Psoas muscle (tissue), 8 donors: Measurements from ENCODE around the gene IZUMO4. TPM values are rescaled to one million over a fixed set of nuclear protein-coding genes. Genes with fewer than 3 reads are reported as not detected.

Source experiments
- ATAC-seq, 4 donors: fragments of 200-7000 bp; cut with Tn5 transposase; one replicate each; pipeline ENCODE4 v1.9.1; 2020; ENCODE audit warnings: moderate library complexity in 3 of 4, mild to moderate bottlenecking in 2 of 4
- DNase-seq, 2 donors: peaks; one replicate each; pipeline ENCODE4 v3.0.0-alpha.2; 2020
- H3K27ac ChIP-seq: fragments of 200-600 bp; one replicate; pipeline ENCODE4 v1.8.0; 2022
- H3K27me3 ChIP-seq, 3 donors: fragments of 200-600 bp in 1 of 3; one replicate each; pipeline versions ENCODE4 v1.6.1 to v1.8.0; 2013 to 2022; ENCODE audit warnings: low read length in 2 of 3, mild to moderate bottlenecking in 2 of 3, moderate library complexity in 1 of 3; ENCODE audit not compliant: insufficient read depth in 3 of 3
- H3K36me3 ChIP-seq, 2 donors: fragments of 200-600 bp in 1 of 2; one replicate each; pipeline versions ENCODE4 v1.6.1 to v1.8.0; 2013 to 2022; ENCODE audit warnings: low read depth in 1 of 2, mild to moderate bottlenecking in 1 of 2, moderate library complexity in 1 of 2; ENCODE audit not compliant: insufficient read depth in 1 of 2
- H3K4me1 ChIP-seq: fragments of 200-600 bp; one replicate; pipeline ENCODE4 v1.8.0; 2022
- H3K4me3 ChIP-seq: fragments of 200-600 bp; one replicate; pipeline ENCODE4 v1.8.0; 2022; ENCODE audit warnings: mild to moderate bottlenecking
- H3K9me3 ChIP-seq: fragments of 200-600 bp; one replicate; pipeline ENCODE4 v1.8.0; 2022
- WGBS, 3 donors: extraction: QIAGEN DNeasy Blood & Tissue Kit; methylation state at CpG; one replicate each; pipeline versions ENCODE4 v1.1.6 to v1.1.7; 2013; 5-methylcytosine and 5-hydroxymethylcytosine counted together
- intact Hi-C, 2 donors: fragments of 100-400 bp; cut with DNase I; formaldehyde crosslinking; loops; one replicate each; pipeline versions ENCODE4 v1.11.0 to v1.14.2; 2022
- polyA plus RNA-seq, 3 donors: library from polyadenylated mRNA; stranded (reverse); fragments of 200-250 nt; gene quantifications; one replicate each; pipeline ENCODE4 v1.2.3, GENCODE V29; 2013
- total RNA-seq, 4 donors: library from RNA; stranded (reverse); fragmentation: NEBNext Ultra II Directional in 2 of 4; extraction: Animal tissue kit (Norgen Biotek cat#: 25700) in 2 of 4; gene quantifications; one replicate each; pipeline versions ENCODE4 v1.2.1 to v1.2.4, GENCODE V29; 2021 to 2023
- TF ChIP-seq, protein P1 (sequence below): fragments of 200-600 bp; IDR thresholded peaks from one replicate; pipeline ENCODE4 v1.8.0; 2022; ENCODE audit warnings: antibody characterized with exemption
- donor health status: healthy with polysubstance abuse.
- donor health status: DM: no; HTN: no; CAD: no; lungs with moderate emphysema.
- donor health status: Bipolar disorder and iron deficiency.
- donor health status: healthy.
- donor health status: DM: yes; HTN: yes; CAD: no.
- donor health status: DM: no; HTN: no; CAD: no.
- donor health status: DM: no; HTN: no; CAD: no.
- donor health status: DM: yes; HTN: yes; CAD: no.

The IZUMO4 gene
- total and polyA plus RNA-seq, 7 donors, result 0.69 to 3.0 (median 1.6) TPM

DNA sequence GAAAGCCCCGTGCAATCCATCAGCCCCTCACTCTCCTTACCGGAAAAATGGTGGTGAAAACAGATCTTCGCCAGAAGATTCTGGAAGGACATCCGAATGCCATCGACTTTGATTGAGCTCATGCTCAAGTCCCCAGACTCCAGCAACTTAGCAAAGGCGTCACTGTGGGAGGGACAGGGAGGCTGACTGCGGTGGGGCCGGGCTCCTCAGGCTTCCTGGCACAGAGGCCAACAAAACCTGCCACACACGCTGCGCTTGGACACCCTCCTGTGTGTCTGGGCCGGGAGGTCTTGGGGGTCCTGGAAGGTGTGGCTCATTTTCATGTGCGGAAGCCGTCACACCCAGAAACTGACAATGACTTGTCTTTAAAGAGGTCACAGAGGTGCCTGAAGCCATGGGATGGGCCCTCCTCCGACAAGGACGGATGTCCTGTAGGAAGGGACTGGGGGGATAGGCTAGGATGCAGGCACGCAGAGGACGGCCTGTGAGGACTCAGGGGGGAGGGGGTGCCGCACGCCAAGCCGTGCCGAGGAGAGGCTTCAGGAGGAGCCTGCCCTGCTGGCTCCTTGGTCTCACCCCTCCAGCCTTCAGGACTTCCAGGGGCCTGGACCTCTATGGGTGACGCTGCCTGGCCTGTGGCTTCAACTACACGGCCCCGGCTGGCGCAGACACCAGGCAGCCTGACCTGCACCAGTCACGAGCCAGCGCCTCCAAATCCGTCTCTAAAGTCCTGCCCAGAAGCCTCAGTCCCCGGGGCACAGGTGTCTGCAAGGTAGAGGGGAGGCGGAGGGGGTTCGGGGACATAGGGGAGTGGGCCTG, 12.5 kb downstream of the IZUMO4 start:
- Histone ChIP-seq H3K27ac (no peak overlapping the region), H3K36me3 (peaks cover 3 to 95% of the 10 kb centered on the region in 2 donors), H3K4me3 (no peak overlapping the region), H3K4me1 (no peaks in the 10 kb centered on the region), H3K9me3 (no peaks in the 10 kb centered on the region), H3K27me3 (no peaks in the 10 kb centered on the region)
- TF ChIP-seq, protein P1, sequence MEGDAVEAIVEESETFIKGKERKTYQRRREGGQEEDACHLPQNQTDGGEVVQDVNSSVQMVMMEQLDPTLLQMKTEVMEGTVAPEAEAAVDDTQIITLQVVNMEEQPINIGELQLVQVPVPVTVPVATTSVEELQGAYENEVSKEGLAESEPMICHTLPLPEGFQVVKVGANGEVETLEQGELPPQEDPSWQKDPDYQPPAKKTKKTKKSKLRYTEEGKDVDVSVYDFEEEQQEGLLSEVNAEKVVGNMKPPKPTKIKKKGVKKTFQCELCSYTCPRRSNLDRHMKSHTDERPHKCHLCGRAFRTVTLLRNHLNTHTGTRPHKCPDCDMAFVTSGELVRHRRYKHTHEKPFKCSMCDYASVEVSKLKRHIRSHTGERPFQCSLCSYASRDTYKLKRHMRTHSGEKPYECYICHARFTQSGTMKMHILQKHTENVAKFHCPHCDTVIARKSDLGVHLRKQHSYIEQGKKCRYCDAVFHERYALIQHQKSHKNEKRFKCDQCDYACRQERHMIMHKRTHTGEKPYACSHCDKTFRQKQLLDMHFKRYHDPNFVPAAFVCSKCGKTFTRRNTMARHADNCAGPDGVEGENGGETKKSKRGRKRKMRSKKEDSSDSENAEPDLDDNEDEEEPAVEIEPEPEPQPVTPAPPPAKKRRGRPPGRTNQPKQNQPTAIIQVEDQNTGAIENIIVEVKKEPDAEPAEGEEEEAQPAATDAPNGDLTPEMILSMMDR, result no peak
- intact Hi-C loops, result no loop called here
- WGBS, 3 donors, result 73 to 83% (median 83%) methylated on average over 28 to 31 of the region's 31 CpGs
- ATAC-seq (no peak), DNase-seq (no peak)

- no peak overlapping the region for H3K27ac ChIP-seq
- TF ChIP-seq, protein P1, result no peak
- 81 to 88% (median 88%) methylated on average over 10 to 13 of the region's 13 CpGs for WGBS, 3 donors
Observed at GRCh38 chr19:2110822-2111221, 14.1 kb downstream of the IZUMO4 start.

GRCh38 chr19:2111425-2111824, 14.7 kb downstream of the IZUMO4 start:
- WGBS, 3 donors, result 91 to 96% (median 92%) methylated on average over 15 to 22 of the region's 22 CpGs
- H3K36me3 ChIP-seq, result peaks cover 3 to 100% of the 10 kb centered on the region in 2 donors
- no peak for ATAC-seq

More at GRCh38 chr19:2110822-2111221, 14.1 kb downstream of the IZUMO4 start:
- intact Hi-C loops, result no loop called here
- ATAC-seq (no peak), DNase-seq (no peak)
- no peak overlapping the region for H3K4me3 ChIP-seq
- H3K4me1 ChIP-seq, result no peaks in the 10 kb centered on the region
- H3K9me3 ChIP-seq, result no peaks in the 10 kb centered on the region
- H3K36me3 ChIP-seq, result peaks cover 3 to 100% of the 10 kb centered on the region in 2 donors
- no peaks in the 10 kb centered on the region for H3K27me3 ChIP-seq

DNA sequence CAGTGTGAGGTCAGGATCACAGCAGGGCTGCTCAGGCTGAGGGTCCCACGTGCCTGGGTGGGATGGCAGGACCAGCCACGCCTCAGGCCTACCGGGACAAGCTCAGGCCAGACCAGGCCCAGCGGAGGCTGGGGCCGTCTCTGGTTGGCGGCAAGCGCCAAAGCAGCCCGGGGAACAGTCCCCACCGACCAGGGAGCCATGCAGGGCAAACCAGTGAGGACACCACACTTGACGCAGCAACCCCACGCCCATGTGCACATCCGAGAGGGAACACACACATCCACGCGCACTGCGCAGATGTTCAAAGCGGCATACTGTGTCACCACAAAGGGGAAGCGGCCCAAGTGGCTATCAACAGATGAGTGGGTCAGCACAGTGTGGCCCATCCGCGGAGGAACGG, 15.2 kb downstream of the IZUMO4 start:
- H3K27me3 ChIP-seq, result no peaks in the 10 kb centered on the region
- intact Hi-C loops, result no loop called here
- no peak overlapping the region for H3K27ac ChIP-seq
- peaks cover 3 to 100% of the 10 kb centered on the region in 2 donors for H3K36me3 ChIP-seq
- no peaks in the 10 kb centered on the region for H3K9me3 ChIP-seq
- TF ChIP-seq, protein P1, result no peak
- no peaks in the 10 kb centered on the region for H3K4me1 ChIP-seq
- DNase-seq (no peak), ATAC-seq (no peak)
- 88 to 92% (median 89%) methylated on average over 16 to 20 of the region's 20 CpGs for WGBS, 3 donors
- no peak overlapping the region for H3K4me3 ChIP-seq

More at GRCh38 chr19:2111425-2111824, 14.7 kb downstream of the IZUMO4 start:
- DNase-seq, result no peak
- H3K27me3 ChIP-seq, result no peaks in the 10 kb centered on the region
- TF ChIP-seq, protein P1, result no peak
- no peaks in the 10 kb centered on the region for H3K4me1 ChIP-seq
- no peak overlapping the region for H3K4me3 ChIP-seq
- no peaks in the 10 kb centered on the region for H3K9me3 ChIP-seq
- intact Hi-C loops, result no loop called here
- no peak overlapping the region for H3K27ac ChIP-seq
